ENCODE results near the gene GPR101. TPM values are rescaled to one million over a fixed set of nuclear protein-coding genes. Genes with fewer than 3 reads are reported as not detected.
A peak's percentile ranks its signal among the peaks of the same experiment; 100 is the strongest.
"Not testable (repeated sequence)": the region's sequence is repeated elsewhere in the genome, so short reads cannot be mapped to it uniquely, and the experiment has no call there.

Gene GPR101
- total RNA-seq, 1 experiment from 2014 or later, result not detected

DNA sequence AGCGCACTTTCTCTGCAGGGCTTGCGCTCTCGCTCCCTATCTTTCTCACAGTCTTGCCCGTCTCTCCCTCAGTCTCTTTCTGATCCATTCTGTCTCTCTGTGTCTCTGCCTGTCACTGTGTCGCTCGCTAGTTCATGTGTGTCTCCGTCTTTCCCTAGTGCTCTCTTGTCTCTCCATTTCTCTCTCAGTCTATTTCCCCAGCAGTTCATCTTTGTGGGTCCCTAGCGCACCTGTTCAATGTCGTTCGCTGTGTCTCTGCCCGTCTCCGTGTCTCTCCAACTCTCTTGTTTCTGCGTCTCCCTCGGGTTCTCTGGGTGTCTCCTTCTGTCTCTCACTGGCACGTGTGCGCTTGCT is 1.5 kb downstream of the GPR101 start:
- no peak for DNase-seq (ENCODE audit: low read depth, low spot score)
- in situ Hi-C loops (cut with HindIII; ENCODE audit: low pct_unique_long_range_greater_than_20kb, low sequenced_read_pairs), result no loop called here

DNA sequence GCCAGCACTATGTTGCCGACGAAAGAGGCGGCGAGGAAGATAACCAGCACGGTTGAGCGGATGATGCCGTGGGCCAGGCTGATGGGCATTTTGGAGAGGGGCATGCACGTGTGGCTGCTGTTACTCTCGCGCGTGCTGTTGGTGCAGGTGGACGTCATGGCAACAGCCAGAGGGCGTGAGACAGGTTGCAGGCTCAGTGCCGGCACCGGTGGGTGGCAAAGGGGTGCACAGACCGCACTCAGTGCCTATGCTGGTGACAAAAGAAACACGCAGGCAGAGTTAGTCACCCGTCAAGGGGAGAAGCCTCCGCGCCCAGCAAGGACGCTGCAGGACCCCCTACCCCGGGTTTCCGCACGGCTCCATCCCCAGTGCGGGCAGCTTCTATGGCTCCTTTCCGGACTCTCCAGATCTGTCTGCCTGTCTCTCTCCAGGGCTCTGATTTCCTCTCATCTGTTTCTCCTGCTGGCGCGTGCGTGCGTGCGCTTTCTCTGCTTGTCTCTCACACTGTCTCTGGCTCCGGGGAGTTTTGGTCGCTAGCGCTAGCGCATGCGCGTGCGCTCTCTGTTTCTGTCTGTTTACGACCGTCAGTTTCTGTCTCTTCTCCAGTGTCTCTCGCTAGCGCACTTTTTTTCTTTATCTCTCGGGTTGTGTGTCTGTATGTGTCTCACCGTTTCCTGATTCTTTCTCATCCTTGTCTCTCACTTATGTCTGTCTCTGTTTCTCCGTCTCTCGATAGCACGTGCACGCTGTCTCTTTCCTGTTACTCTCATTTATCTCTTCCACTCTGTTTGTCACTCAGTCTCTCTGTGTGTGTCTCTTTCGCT is 2.1 kb downstream of the GPR101 start:
- in situ Hi-C loops (cut with HindIII; ENCODE audit: low pct_unique_long_range_greater_than_20kb, low sequenced_read_pairs), result no loop called here
- DNase-seq (ENCODE audit: low read depth, low spot score), result peak; percentile 43

DNA sequence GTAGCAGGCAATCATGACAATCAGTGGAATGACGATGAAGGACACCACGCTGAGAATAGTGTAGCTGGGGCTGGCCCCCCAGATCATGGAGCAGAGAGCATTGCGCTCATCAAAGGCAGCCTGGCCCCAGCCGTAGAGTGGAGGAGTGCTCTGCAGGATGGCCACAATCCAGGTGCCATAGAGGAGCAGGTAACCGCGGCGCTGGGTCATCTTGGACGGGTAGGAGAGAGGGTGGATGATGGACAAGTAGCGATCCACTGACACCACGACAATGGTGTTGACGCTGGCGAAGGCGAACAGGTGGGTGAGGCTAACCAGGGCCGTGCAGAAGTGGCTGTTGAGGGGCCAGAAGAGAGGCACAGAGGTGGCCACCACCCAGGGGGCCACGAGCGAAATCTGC is 2.8 kb downstream of the GPR101 start:
- in situ Hi-C loops (cut with HindIII; ENCODE audit: low pct_unique_long_range_greater_than_20kb, low sequenced_read_pairs), result no loop called here
- DNase-seq (ENCODE audit: low read depth, low spot score), result no peak

DNA sequence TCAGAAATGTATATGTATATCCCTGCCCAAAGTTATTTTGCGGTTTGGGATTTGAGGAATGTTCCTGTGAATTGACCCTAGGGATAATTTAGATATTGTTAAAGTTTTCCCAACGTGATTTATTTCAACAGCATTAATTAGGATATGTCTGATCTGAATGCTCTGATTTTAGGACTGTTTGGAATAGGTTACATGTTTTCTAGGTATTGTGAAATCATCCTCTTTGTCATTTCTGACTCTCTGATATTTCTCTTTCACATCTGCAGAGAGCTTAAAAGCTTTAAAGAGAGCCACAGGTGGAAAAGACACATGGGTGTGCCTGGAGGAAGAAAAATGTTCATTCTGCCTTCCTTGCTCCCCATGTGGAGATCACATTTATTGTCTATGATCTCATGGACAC is 5.1 kb downstream of the GPR101 start:
- no peak for DNase-seq (ENCODE audit: low read depth, low spot score)
- in situ Hi-C loops (cut with HindIII; ENCODE audit: low pct_unique_long_range_greater_than_20kb, low sequenced_read_pairs), result no loop called here

DNA sequence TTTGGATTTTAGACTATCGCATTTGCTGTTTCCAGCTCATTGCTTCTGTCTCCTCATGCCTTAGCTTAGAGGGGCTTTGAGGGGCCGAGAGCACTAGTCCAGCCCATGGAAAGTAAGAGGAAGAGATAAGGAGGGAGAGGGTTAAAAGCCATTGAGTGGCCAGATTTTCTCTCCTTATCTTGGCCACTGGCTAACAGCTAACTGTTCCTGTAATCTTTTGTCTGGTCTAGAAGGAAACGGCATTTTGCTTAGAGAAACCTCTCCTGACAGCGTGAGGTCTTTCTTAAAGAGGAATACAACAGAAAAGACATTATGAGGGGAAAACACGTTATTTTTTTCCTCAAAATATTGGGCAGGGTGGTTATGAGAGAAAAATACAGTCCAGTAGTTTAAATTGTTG is 7.9 kb downstream of the GPR101 start:
- in situ Hi-C loops (cut with HindIII; ENCODE audit: low pct_unique_long_range_greater_than_20kb, low sequenced_read_pairs), result no loop called here
- DNase-seq (ENCODE audit: low read depth, low spot score), result no peak

DNA sequence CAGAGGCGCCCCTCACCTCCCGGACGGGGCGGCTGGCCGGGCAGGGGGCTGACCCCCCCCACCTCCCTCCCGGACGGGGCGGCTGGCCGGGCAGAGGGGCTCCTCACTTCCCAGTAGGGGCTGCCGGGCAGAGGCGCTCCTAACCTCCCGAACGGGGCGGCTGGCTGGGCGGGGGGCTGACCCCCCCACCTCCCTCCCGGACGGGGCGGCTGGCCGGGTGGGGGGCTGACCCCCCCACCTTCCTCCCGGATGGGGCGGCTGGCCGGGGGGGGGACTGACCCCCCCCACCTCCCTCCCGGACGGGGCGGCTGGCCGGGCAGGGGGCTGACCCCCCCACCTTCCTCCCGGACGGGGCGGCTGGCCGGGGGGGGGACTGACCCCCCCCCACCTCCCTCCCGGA is 33.6 kb downstream of the GPR101 start:
- DNase-seq (ENCODE audit: low read depth, low spot score); in situ Hi-C loops (cut with HindIII; ENCODE audit: low pct_unique_long_range_greater_than_20kb, low sequenced_read_pairs): not testable (repeated sequence)

DNA sequence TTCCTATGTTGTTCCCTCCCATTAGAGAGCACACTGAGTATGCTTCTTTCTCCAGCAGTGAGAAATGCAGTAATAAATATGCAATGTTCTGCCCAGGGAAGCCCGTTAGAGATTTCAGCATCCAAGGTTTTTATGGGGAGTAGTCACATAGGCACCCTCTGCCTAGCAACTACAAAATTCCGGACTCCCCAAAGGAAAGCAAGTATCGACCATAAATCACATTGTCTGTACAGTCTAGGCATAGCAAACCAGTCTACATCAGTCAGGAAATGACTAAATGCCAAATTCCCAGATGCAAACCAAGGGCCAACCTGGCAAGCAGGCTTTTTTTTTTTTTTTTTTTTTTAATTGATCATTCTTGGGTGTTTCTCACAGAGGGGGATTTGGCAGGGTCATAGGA is 34.8 kb downstream of the GPR101 start:
- DNase-seq (ENCODE audit: low read depth, low spot score), result no peak
- in situ Hi-C loops (cut with HindIII; ENCODE audit: low pct_unique_long_range_greater_than_20kb, low sequenced_read_pairs), result no loop called here

Other genes with a start within 250 kb of the GPR101 start
- 255 and 274 TPM in 2 replicates for gene RBMX, start 153.3 kb downstream of the GPR101 start, total RNA-seq (2014; rRNA removed; shearing (Covaris generic))

Measured in SK-MEL-5 (cell line).